CD4-positive, alpha-beta T cell treated with Interferon gamma for 1 hour (primary cell): ENCODE data around the gene FSTL5.

Experiments
- DNase-seq: peaks from one replicate; pipeline ENCODE4 v3.0.0-alpha.2; 2020

FSTL5 gene

GRCh38 chr4:162102713-162103112, 61.1 kb downstream of the FSTL5 start:
- DNase-seq: no peak

GRCh38 chr4:162101337-162101736, 62.5 kb downstream of the FSTL5 start:
- no peak for DNase-seq

- DNase-seq: no peak
These were observed 88.1 kb downstream of the FSTL5 start for GRCh38 chr4:162075726-162076125.

- DNase-seq: no peak
These were observed 102.6 kb downstream of the FSTL5 start for GRCh38 chr4:162061214-162061613.

- no peak for DNase-seq
These were observed 104.1 kb downstream of the FSTL5 start for GRCh38 chr4:162059656-162060055.

- DNase-seq: no peak
These were observed 106.8 kb downstream of the FSTL5 start for GRCh38 chr4:162056990-162057389.

- no peak for DNase-seq
These were observed 117.7 kb downstream of the FSTL5 start for GRCh38 chr4:162046135-162046534.

GRCh38 chr4:162038112-162038511, 125.7 kb downstream of the FSTL5 start:
- no peak for DNase-seq

GRCh38 chr4:162017863-162018262, 145.9 kb downstream of the FSTL5 start:
- DNase-seq: no peak

GRCh38 chr4:162016991-162017390, 146.8 kb downstream of the FSTL5 start:
- DNase-seq: no peak

- no peak for DNase-seq
These were observed 147.6 kb downstream of the FSTL5 start for GRCh38 chr4:162016219-162016618.

- DNase-seq: no peak
These were observed 148.7 kb downstream of the FSTL5 start for GRCh38 chr4:162015090-162015489.

GRCh38 chr4:162011089-162011488, 152.7 kb downstream of the FSTL5 start:
- no peak for DNase-seq

GRCh38 chr4:162010362-162010761, 153.4 kb downstream of the FSTL5 start:
- no peak for DNase-seq

- DNase-seq: no peak
These were observed 171.5 kb downstream of the FSTL5 start for GRCh38 chr4:161992317-161992716.

GRCh38 chr4:161991811-161992210, 172.0 kb downstream of the FSTL5 start:
- no peak for DNase-seq

- DNase-seq: no peak
These were observed 173.1 kb downstream of the FSTL5 start for GRCh38 chr4:161990721-161991120.

GRCh38 chr4:161988946-161989345, 174.9 kb downstream of the FSTL5 start:
- DNase-seq: no peak

- no peak for DNase-seq
These were observed 176.2 kb downstream of the FSTL5 start for GRCh38 chr4:161987611-161988010.

GRCh38 chr4:161952382-161952781, 211.4 kb downstream of the FSTL5 start:
- no peak for DNase-seq

GRCh38 chr4:161949946-161950725, 213.7 kb downstream of the FSTL5 start:
- no peak for DNase-seq

GRCh38 chr4:161948026-161948770, 215.6 kb downstream of the FSTL5 start:
- no peak for DNase-seq

GRCh38 chr4:161937596-161937995, 226.2 kb downstream of the FSTL5 start:
- no peak for DNase-seq
